Upper lobe of left lung (tissue), 6 donors: ENCODE results near the gene FNTB. TPM values are rescaled to one million over a fixed set of nuclear protein-coding genes. Genes with fewer than 3 reads are reported as not detected.

ENCODE experiments used
- ATAC-seq, 2 donors: fragments of 200-7000 bp; cut with Tn5 transposase; one replicate each; pipeline ENCODE4 v1.9.1; 2022; ENCODE audit warnings: mild to moderate bottlenecking in 2 of 2, moderate library complexity in 2 of 2; ENCODE audit not compliant: low FRiP score in 2 of 2
- DNase-seq, 2 donors: peaks; one replicate each; pipeline ENCODE4 v3.0.0-alpha.2; 2019 to 2020
- H3K27ac ChIP-seq, 4 donors: fragments of 200-600 bp; sonication (generic); one replicate each; pipeline ENCODE4 v1.5.1; 2016 to 2019
- H3K27me3 ChIP-seq, 4 donors: fragments of 200-600 bp; sonication (generic); one replicate each; pipeline ENCODE4 v1.5.1; 2017 to 2019
- H3K36me3 ChIP-seq, 4 donors: fragments of 200-600 bp; sonication (generic); one replicate each; pipeline ENCODE4 v1.5.1; 2016 to 2019
- H3K4me1 ChIP-seq, 4 donors: fragments of 200-600 bp; sonication (generic); one replicate each; pipeline ENCODE4 v1.5.1; 2018 to 2019
- H3K4me3 ChIP-seq, 4 donors: fragments of 200-600 bp; sonication (generic); one replicate each; pipeline ENCODE4 v1.5.1; 2017 to 2019; ENCODE audit warnings: mild to moderate bottlenecking in 2 of 4, moderate library complexity in 1 of 4
- H3K9me3 ChIP-seq, 4 donors: fragments of 200-600 bp; sonication (generic); one replicate each; pipeline ENCODE4 v1.5.1; 2018 to 2019
- EP300 ChIP-seq, 4 donors: sonication (generic); formaldehyde crosslinking; IDR thresholded peaks; one replicate each; pipeline ENCODE4 v1.5.1; 2017; ENCODE audit warnings: antibody characterized with exemption in 4 of 4, control low read depth in 2 of 4
- POLR2A ChIP-seq, 4 donors: fragments of 450-650 bp; IDR thresholded peaks; one replicate each; pipeline ENCODE4 v1.5.1; 2016 to 2017; ENCODE audit warnings: antibody characterized with exemption in 4 of 4, mild to moderate bottlenecking in 2 of 4
- POLR2AphosphoS5 ChIP-seq, 2 donors: sonication (generic); formaldehyde crosslinking; IDR thresholded peaks; one replicate each; pipeline ENCODE4 v1.5.1; 2017; ENCODE audit warnings: antibody characterized with exemption in 2 of 2
- WGBS, 2 donors: methylation state at CpG; one replicate each; pipeline ENCODE4 v1.1.5; 2017 to 2018; 5-methylcytosine and 5-hydroxymethylcytosine counted together
- total RNA-seq, 6 donors: library from RNA; depleted of rRNA in 4 of 6; stranded (reverse); fragments of >200 nt in 4 of 6; gene quantifications; one replicate each; pipeline versions ENCODE4 v1.1.0 to v1.2.1, GENCODE V29; 2016 to 2021
- TF ChIP-seq, protein P1 (sequence below), 6 experiments: fragments of 450-650 bp in 4 of 6; fragments of 200-600 bp in 2 of 6; sonication (generic) in 2 of 6; IDR thresholded peaks; one replicate each; pipeline ENCODE4 v1.5.1; 2016 to 2019; ENCODE audit warnings: antibody characterized with exemption in 6 of 6
- donor health status: DM: no; HTN: no; CAD: no; lungs with moderate emphysema.
- donor health status: DM: no; HTN: yes; CAD: no; lungs with severe emphysema.

FNTB gene
- total RNA-seq, 6 donors from 2014 or later, result 9.5 to 30.1 (median 16.0) TPM

- no peaks in the 10 kb centered on the region for H3K27me3 ChIP-seq
- 81 to 95% methylated on average over 8 to 9 of the region's 9 CpGs for WGBS, 2 donors
- TF ChIP-seq, protein P1, sequence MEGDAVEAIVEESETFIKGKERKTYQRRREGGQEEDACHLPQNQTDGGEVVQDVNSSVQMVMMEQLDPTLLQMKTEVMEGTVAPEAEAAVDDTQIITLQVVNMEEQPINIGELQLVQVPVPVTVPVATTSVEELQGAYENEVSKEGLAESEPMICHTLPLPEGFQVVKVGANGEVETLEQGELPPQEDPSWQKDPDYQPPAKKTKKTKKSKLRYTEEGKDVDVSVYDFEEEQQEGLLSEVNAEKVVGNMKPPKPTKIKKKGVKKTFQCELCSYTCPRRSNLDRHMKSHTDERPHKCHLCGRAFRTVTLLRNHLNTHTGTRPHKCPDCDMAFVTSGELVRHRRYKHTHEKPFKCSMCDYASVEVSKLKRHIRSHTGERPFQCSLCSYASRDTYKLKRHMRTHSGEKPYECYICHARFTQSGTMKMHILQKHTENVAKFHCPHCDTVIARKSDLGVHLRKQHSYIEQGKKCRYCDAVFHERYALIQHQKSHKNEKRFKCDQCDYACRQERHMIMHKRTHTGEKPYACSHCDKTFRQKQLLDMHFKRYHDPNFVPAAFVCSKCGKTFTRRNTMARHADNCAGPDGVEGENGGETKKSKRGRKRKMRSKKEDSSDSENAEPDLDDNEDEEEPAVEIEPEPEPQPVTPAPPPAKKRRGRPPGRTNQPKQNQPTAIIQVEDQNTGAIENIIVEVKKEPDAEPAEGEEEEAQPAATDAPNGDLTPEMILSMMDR (IDR thresholded peaks at IDR 0.05), result no peak
- TF ChIP-seq EP300 (IDR thresholded peaks at IDR 0.05) (no peak), POLR2AphosphoS5 (IDR thresholded peaks at IDR 0.05) (no peak), POLR2A (IDR thresholded peaks at IDR 0.05) (no peak)
- no peaks in the 10 kb centered on the region for H3K9me3 ChIP-seq
- peaks cover 9 to 21% (median 16%) of the 10 kb centered on the region in 4 donors for H3K4me1 ChIP-seq
- H3K36me3 ChIP-seq, result no peaks in the 10 kb centered on the region
- no peak overlapping the region for H3K4me3 ChIP-seq
- ATAC-seq, result no peak
- no peak for DNase-seq
- H3K27ac ChIP-seq, result no peak overlapping the region
Observed at GRCh38 chr14:64973826-64974225, 12.9 kb upstream of the FNTB start.

GRCh38 chr14:64974563-64974962, 12.1 kb upstream of the FNTB start:
- WGBS, 2 donors, result 80 to 82% methylated on average over 8 of the region's 8 CpGs
- H3K9me3 ChIP-seq, result no peaks in the 10 kb centered on the region
- ATAC-seq, result no peak
- no peak overlapping the region for H3K4me3 ChIP-seq
- H3K27ac ChIP-seq, result no peak overlapping the region
- DNase-seq, result no peak
- H3K4me1 ChIP-seq, result peaks cover 9 to 21% (median 17%) of the 10 kb centered on the region in 4 donors
- TF ChIP-seq, protein P1 (IDR thresholded peaks at IDR 0.05), result no peak
- TF ChIP-seq POLR2AphosphoS5 (IDR thresholded peaks at IDR 0.05) (no peak), POLR2A (IDR thresholded peaks at IDR 0.05) (no peak), EP300 (IDR thresholded peaks at IDR 0.05) (no peak)
- H3K36me3 ChIP-seq, result no peaks in the 10 kb centered on the region
- no peaks in the 10 kb centered on the region for H3K27me3 ChIP-seq

DNA sequence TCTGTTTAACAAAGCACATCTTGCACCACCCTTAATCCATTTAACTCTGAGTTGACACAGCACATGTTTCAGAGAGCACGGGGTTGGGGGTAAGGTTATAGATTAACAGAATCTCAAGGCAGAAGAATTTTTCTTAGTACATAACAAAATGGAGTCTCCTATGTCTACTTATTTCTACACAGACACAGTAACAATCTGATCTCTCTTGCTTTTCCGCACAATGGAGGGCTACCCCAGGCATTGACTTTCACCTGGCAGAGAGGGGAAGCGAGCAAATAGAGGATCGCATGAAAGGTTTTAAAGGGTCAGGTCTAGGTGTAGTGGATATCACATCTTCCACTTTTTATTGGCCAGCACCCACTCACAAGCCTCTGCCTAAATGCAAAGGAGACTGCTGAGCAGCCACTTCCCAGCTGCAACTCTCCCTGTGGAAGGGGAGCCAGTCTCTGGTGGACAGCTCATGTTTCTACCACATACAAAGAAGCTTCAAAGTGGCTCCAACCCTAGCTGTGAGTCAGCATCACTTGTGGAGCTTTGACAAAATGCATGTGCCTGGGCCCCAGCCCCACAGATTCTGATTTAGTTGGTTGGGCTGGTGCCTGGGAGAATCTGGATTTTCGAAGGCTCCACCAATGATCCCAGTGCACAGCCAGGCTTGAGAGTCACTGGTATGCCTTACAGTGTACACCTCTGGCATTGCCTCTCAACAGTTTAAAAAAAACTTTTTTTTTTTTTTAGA, 7.2 kb upstream of the FNTB start:
- peak in 1 of 2 donors; percentile 19 for ATAC-seq
- TF ChIP-seq, protein P1 (IDR thresholded peaks at IDR 0.05), result no peak
- no peak for TF ChIP-seq POLR2A (IDR thresholded peaks at IDR 0.05)
- TF ChIP-seq POLR2AphosphoS5 (IDR thresholded peaks at IDR 0.05), result no peak
- no peak for TF ChIP-seq EP300 (IDR thresholded peaks at IDR 0.05)
- H3K27ac ChIP-seq, result peak overlapping the region in 2 of 4 donors; percentile 12 to 24
- no peaks in the 10 kb centered on the region for H3K36me3 ChIP-seq
- H3K4me1 ChIP-seq, result peaks cover 0 to 9% (median 3%) of the 10 kb centered on the region in 4 donors
- 54 to 77% methylated on average over 5 of the region's 5 CpGs for WGBS, 2 donors
- no peak for DNase-seq
- no peak overlapping the region for H3K4me3 ChIP-seq
- no peaks in the 10 kb centered on the region for H3K9me3 ChIP-seq
- no peaks in the 10 kb centered on the region for H3K27me3 ChIP-seq

GRCh38 chr14:64983439-64984310, 3.0 kb upstream of the FNTB start:
- no peak for ATAC-seq
- Histone ChIP-seq H3K4me3 (peak overlapping the region in 1 of 4 donors; percentile 18), H3K27me3 (no peaks in the 10 kb centered on the region), H3K4me1 (peaks cover 16 to 24% (median 19%) of the 10 kb centered on the region in 4 donors), H3K27ac (no peak overlapping the region), H3K36me3 (no peaks in the 10 kb centered on the region), H3K9me3 (no peaks in the 10 kb centered on the region)
- DNase-seq, result peak in 1 of 2 donors; percentile 38
- WGBS, 2 donors, result 7% methylated on average over 15 of the region's 15 CpGs
- TF ChIP-seq, protein P1 (IDR thresholded peaks at IDR 0.05), result peak; percentile 13 to 67 (median 50)
- no peak for TF ChIP-seq POLR2AphosphoS5 (IDR thresholded peaks at IDR 0.05)
